Measurements from ENCODE around the gene TRIM63. TPM values are rescaled to one million over a fixed set of nuclear protein-coding genes. Genes with fewer than 3 reads are reported as not detected.

TRIM63 gene
- total RNA-seq, 1 experiment from 2014 or later = not detected

DNA sequence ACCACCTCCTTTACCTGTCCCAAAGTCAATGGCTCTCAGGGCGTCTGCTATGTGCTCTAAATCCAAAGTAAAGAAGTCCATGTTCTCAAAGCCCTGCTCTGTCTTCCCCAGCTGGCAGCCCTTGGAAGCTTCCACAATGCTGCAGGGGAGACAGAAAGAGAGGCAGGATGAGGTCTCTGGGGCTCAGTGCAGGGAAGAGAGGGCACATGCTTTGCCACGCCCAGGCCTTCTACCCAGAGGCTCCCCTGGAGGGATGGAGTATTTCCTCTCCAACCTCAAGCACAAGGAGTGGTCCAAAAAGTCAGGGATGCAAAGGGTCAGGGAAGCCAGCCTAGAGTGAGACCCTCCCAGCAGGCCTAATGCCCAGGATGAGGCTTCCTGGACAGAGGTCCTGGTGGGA, 10.2 kb downstream of the TRIM63 start (continued):
- TF ChIP-seq, protein P1, sequence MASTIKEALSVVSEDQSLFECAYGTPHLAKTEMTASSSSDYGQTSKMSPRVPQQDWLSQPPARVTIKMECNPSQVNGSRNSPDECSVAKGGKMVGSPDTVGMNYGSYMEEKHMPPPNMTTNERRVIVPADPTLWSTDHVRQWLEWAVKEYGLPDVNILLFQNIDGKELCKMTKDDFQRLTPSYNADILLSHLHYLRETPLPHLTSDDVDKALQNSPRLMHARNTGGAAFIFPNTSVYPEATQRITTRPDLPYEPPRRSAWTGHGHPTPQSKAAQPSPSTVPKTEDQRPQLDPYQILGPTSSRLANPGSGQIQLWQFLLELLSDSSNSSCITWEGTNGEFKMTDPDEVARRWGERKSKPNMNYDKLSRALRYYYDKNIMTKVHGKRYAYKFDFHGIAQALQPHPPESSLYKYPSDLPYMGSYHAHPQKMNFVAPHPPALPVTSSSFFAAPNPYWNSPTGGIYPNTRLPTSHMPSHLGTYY (CRISPR knock-in tag; IDR thresholded peaks at IDR 0.05) = no peak
- TF ChIP-seq NR2C2 (CRISPR knock-in tag; IDR thresholded peaks at IDR 0.05) (no peak), SMAD3 (CRISPR knock-in tag; IDR thresholded peaks at IDR 0.05; ENCODE audit: borderline replicate concordance) (no peak)

DNA sequence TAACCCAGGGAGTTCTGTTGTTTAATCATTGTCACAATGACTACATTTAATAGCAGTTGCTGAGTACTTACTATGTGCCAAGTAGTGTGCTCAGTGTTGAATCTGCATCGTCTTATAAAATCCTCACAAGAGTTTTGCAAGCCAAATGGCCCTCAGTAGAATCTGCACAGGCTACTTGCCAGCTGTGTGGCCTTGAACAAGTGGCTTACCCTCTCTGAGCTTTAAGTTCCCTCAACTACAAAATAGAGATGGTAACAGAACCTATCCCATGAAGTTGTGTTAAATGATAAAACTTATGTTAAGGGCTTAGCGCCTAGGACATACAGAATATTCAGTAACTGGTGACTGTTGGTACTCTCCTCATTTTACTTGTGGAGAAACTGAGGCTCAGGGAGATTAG, 12.4 kb downstream of the TRIM63 start:
- ChIA-PET CTCF (interaction anchor here (0.9 to 4.4 kb wide), 6 partner anchors 19 to 179 kb away, joined by 4 to 27 read pairs (median 4); partner anchors contain the start of genes CEP85 and PAFAH2), POLR2A (no interaction called here)
- TF ChIP-seq, protein P1 (CRISPR knock-in tag; IDR thresholded peaks at IDR 0.05) = no peak
- TF ChIP-seq EMX1 (CRISPR knock-in tag; IDR thresholded peaks at IDR 0.05) (no peak), KAT7 (CRISPR knock-in tag; IDR thresholded peaks at IDR 0.05; ENCODE audit: borderline replicate concordance) (no peak)
- TF ChIP-seq, protein P2, sequence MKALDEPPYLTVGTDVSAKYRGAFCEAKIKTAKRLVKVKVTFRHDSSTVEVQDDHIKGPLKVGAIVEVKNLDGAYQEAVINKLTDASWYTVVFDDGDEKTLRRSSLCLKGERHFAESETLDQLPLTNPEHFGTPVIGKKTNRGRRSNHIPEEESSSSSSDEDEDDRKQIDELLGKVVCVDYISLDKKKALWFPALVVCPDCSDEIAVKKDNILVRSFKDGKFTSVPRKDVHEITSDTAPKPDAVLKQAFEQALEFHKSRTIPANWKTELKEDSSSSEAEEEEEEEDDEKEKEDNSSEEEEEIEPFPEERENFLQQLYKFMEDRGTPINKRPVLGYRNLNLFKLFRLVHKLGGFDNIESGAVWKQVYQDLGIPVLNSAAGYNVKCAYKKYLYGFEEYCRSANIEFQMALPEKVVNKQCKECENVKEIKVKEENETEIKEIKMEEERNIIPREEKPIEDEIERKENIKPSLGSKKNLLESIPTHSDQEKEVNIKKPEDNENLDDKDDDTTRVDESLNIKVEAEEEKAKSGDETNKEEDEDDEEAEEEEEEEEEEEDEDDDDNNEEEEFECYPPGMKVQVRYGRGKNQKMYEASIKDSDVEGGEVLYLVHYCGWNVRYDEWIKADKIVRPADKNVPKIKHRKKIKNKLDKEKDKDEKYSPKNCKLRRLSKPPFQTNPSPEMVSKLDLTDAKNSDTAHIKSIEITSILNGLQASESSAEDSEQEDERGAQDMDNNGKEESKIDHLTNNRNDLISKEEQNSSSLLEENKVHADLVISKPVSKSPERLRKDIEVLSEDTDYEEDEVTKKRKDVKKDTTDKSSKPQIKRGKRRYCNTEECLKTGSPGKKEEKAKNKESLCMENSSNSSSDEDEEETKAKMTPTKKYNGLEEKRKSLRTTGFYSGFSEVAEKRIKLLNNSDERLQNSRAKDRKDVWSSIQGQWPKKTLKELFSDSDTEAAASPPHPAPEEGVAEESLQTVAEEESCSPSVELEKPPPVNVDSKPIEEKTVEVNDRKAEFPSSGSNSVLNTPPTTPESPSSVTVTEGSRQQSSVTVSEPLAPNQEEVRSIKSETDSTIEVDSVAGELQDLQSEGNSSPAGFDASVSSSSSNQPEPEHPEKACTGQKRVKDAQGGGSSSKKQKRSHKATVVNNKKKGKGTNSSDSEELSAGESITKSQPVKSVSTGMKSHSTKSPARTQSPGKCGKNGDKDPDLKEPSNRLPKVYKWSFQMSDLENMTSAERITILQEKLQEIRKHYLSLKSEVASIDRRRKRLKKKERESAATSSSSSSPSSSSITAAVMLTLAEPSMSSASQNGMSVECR (CRISPR knock-in tag; IDR thresholded peaks at IDR 0.05; ENCODE audit: borderline replicate concordance) = no peak
- peaks cover 35% of the 10 kb centered on the region for H3K27me3 Mint-ChIP-seq (ENCODE audit: low read depth)
- H3K4me1 Mint-ChIP-seq = no peaks in the 10 kb centered on the region
- DNase-seq (ENCODE audit: low spot score) (no peak), ATAC-seq (no peak)
- no peak overlapping the region for H3K27ac Mint-ChIP-seq
- no peaks in the 10 kb centered on the region for H3K36me3 Mint-ChIP-seq
- no peak overlapping the region for H3K4me3 Mint-ChIP-seq
- H3K9me3 Mint-ChIP-seq = no peaks in the 10 kb centered on the region

DNA sequence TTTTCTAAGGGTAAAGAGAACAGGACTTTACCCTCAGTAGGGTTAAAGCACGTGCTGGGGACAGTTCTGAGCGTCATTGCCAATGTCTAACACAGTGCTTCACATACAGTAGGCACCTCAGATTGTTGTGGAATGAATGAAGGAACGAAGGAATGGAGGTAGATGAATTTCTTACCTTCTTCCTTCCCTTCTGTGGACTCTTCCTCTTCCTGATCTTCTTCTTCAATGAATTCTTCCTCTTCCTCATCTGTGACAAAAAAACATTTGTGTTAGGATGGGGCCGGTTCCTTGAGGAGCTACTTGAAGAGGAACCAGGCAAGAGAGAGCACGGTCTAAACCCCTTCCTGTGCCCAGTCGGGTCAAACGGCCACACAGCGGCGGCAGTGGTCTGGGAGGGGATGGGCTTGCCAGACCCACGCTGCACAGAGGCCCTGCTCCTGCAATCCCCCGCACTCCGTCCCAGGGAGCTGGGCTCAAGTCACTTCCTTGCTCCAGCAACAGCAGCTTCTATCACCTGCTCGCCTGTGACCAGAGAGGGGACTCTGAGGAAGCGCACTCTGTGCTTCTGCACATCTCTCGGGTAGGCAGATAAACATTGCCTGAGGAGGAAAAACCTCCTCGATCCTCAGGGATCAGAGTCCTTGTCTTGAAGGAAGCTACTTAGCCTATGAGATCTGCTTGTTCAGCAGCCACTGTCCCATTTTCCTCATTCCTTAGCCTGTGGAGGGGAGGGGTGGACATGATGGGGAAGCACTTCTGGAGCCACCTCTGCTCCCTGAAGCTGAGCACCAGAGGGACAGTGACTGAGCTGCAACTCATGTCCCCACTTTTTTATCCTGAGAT, 13.5 kb downstream of the TRIM63 start:
- no peaks in the 10 kb centered on the region for H3K4me1 Mint-ChIP-seq
- H3K36me3 Mint-ChIP-seq = no peaks in the 10 kb centered on the region
- H3K4me3 Mint-ChIP-seq = no peak overlapping the region
- DNase-seq (ENCODE audit: low spot score) (peak; percentile 32), ATAC-seq (peak; percentile 61; the same call in 1 of the 2 replicates)
- CTCF ChIA-PET = interaction anchor here (0.9 to 4.4 kb wide), 9 partner anchors 9 to 116 kb away, joined by 3 to 27 read pairs (median 4); partner anchors contain the start of genes PAFAH2, SLC30A2 and ZNF593
- TF ChIP-seq, protein P3, sequence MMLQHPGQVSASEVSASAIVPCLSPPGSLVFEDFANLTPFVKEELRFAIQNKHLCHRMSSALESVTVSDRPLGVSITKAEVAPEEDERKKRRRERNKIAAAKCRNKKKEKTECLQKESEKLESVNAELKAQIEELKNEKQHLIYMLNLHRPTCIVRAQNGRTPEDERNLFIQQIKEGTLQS (CRISPR knock-in tag; conservative IDR thresholded peaks at IDR 0.05) = no peak
- TF ChIP-seq CBFB (CRISPR knock-in tag; IDR thresholded peaks at IDR 0.05; ENCODE audit: low read depth) (no peak), KAT7 (CRISPR knock-in tag; IDR thresholded peaks at IDR 0.05; ENCODE audit: borderline replicate concordance) (no peak), GRHL2 (CRISPR knock-in tag; IDR thresholded peaks at IDR 0.05; ENCODE audit: insufficient replicate concordance, severe bottlenecking) (no peak), ZNF121 (CRISPR knock-in tag; IDR thresholded peaks at IDR 0.05) (no peak)
- TF ChIP-seq, protein P4, sequence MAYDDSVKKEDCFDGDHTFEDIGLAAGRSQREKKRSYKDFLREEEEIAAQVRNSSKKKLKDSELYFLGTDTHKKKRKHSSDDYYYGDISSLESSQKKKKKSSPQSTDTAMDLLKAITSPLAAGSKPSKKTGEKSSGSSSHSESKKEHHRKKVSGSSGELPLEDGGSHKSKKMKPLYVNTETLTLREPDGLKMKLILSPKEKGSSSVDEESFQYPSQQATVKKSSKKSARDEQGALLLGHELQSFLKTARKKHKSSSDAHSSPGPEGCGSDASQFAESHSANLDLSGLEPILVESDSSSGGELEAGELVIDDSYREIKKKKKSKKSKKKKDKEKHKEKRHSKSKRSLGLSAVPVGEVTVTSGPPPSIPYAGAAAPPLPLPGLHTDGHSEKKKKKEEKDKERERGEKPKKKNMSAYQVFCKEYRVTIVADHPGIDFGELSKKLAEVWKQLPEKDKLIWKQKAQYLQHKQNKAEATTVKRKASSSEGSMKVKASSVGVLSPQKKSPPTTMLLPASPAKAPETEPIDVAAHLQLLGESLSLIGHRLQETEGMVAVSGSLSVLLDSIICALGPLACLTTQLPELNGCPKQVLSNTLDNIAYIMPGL (CRISPR knock-in tag; IDR thresholded peaks at IDR 0.05) = no peak
- TF ChIP-seq, protein P5, sequence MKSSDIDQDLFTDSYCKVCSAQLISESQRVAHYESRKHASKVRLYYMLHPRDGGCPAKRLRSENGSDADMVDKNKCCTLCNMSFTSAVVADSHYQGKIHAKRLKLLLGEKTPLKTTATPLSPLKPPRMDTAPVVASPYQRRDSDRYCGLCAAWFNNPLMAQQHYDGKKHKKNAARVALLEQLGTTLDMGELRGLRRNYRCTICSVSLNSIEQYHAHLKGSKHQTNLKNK (CRISPR knock-in tag; IDR thresholded peaks at IDR 0.05) = no peak
- H3K27ac Mint-ChIP-seq = no peak overlapping the region
- POLR2A ChIA-PET = interaction anchor here (0.6 kb wide), 1 partner anchor 315 kb away, joined by 3 read pairs; no protein-coding TSS in a partner anchor
- H3K27me3 Mint-ChIP-seq (ENCODE audit: low read depth) = peaks cover 42% of the 10 kb centered on the region
- H3K9me3 Mint-ChIP-seq = no peaks in the 10 kb centered on the region
